22Rv1 (cell line): ENCODE results near the gene NUP210L.

Source experiments
- ZFX ChIP-seq: fragments of 450-650 bp; IDR thresholded peaks from 2 replicates; pipeline ENCODE4 v1.6.1; 2017; ENCODE audit warnings: antibody characterized with exemption, borderline replicate concordance
- TF ChIP-seq, protein P1 (sequence below): fragments of 450-650 bp; IDR thresholded peaks from 2 replicates; pipeline ENCODE4 v1.5.1; 2017; ENCODE audit warnings: mild to moderate bottlenecking

DNA sequence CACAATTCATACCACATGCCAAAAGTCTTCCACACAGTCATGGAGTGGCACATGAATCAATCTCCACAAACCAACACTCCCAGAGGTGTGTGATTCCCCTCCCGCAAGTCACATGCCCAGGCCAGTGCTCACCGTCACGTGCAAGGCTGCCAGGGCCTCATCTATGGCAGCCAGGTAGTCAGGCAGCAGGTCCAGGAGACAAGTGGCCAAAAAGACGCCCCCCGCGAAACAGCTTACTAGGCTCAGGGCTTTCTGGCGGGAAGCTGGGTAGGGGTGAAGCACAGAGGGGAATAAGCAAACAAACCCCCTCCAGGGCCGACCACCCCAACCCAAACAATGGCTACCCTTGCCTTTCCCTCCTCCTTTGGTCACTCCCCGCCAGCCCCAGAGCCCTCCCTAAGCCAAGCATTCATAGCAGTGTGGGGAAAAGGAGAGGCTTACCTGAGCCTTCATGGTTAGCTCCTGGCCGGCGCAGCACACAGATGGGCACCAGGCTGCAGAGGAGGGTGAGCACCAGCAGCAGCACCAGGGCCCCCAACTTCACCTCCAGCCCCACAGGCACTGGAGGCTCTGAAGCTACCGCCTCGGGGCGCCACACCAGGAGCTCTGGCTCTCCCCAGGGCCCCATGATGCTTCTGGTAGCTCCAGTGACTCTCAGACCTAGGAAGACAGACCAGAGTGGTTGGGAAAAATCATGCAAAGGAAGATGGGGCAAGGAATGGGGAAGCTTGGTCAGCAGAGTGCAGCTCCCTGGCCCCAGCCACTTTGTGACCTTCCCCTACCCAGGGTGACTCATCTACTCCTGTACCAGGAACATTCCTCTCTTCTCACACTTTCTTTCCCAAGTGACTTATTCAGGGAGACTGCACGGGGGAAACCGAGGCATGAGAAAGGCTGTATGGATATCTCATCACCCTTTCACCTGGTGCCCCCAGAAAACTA lies 192.5 kb downstream of the NUP210L start:
- TF ChIP-seq, protein P1, sequence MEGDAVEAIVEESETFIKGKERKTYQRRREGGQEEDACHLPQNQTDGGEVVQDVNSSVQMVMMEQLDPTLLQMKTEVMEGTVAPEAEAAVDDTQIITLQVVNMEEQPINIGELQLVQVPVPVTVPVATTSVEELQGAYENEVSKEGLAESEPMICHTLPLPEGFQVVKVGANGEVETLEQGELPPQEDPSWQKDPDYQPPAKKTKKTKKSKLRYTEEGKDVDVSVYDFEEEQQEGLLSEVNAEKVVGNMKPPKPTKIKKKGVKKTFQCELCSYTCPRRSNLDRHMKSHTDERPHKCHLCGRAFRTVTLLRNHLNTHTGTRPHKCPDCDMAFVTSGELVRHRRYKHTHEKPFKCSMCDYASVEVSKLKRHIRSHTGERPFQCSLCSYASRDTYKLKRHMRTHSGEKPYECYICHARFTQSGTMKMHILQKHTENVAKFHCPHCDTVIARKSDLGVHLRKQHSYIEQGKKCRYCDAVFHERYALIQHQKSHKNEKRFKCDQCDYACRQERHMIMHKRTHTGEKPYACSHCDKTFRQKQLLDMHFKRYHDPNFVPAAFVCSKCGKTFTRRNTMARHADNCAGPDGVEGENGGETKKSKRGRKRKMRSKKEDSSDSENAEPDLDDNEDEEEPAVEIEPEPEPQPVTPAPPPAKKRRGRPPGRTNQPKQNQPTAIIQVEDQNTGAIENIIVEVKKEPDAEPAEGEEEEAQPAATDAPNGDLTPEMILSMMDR = no peak
- TF ChIP-seq ZFX = no peak
